Measurements from ENCODE around the gene CHMP6.

CHMP6 gene

DNA sequence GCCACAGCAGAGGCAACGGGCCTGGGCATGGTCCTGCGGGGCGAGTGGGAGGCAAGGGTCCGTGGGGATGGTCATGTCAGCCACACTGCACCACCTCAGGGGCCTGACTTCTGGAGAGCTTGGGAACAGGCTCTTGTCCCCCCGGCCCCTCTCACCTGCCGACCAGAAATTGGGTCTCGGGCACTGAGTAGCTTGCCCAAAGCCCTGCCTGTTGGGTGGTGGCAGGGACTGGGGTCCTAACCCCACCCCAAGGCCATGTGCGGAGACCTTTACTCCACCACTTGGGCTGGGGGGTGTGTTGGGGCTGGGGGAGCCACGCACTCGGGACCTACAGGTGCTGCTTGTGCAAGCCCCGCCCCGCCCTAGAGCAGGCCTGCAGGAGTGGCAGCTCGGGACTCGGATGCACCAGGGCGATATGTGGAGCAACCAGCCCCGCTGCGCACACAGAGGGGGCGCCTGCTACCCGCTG, 24.2 kb upstream of the CHMP6 start:
- Histone ChIP-seq H3K27me3 (ENCODE audit: control insufficient read depth, insufficient read depth, low read length) (peaks cover 11% of the 10 kb centered on the region), H3K4me1 (ENCODE audit: control insufficient read depth, insufficient read depth, low read length) (peaks cover 32% of the 10 kb centered on the region), H3K4me2 (ENCODE audit: low read length) (no peak overlapping the region), H3K4me3 (ENCODE audit: low read length) (no peak overlapping the region), H3K36me3 (ENCODE audit: insufficient read depth, low read length) (peaks cover 4% of the 10 kb centered on the region), H3K9me3 (replicated peaks; ENCODE audit: low read length) (no peaks in the 10 kb centered on the region), H3K9ac (ENCODE audit: low read depth, low read length) (no peak overlapping the region)

DNA sequence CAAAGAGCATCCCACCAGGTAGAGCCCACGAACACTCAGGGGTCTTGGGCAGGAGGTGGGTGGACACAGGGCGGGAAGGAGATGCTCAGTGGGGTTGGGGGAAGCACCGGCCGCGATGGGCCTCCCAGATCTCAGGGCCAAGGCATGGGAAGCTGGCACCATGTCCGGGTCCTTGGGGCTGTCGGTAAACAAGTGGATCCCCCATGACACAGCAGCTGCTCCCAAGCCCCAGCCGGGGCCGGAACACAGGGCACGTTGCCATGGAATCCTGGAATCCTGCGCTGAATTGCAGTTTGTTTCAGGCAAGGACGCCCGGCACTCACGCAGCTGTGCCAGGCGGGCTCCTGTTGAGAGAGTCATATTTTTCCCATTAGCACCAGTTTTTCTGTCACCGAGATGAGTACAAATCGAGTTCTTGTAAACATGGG, 23.0 kb upstream of the CHMP6 start:
- Histone ChIP-seq H3K9me3 (replicated peaks; ENCODE audit: low read length) (no peaks in the 10 kb centered on the region), H3K4me3 (ENCODE audit: low read length) (no peak overlapping the region), H3K9ac (ENCODE audit: low read depth, low read length) (no peak overlapping the region), H3K36me3 (ENCODE audit: insufficient read depth, low read length) (peaks cover 4% of the 10 kb centered on the region), H3K27me3 (ENCODE audit: control insufficient read depth, insufficient read depth, low read length) (peaks cover 11% of the 10 kb centered on the region), H3K4me2 (ENCODE audit: low read length) (peak overlapping the region; percentile 36), H3K4me1 (ENCODE audit: control insufficient read depth, insufficient read depth, low read length) (peaks cover 32% of the 10 kb centered on the region)

DNA sequence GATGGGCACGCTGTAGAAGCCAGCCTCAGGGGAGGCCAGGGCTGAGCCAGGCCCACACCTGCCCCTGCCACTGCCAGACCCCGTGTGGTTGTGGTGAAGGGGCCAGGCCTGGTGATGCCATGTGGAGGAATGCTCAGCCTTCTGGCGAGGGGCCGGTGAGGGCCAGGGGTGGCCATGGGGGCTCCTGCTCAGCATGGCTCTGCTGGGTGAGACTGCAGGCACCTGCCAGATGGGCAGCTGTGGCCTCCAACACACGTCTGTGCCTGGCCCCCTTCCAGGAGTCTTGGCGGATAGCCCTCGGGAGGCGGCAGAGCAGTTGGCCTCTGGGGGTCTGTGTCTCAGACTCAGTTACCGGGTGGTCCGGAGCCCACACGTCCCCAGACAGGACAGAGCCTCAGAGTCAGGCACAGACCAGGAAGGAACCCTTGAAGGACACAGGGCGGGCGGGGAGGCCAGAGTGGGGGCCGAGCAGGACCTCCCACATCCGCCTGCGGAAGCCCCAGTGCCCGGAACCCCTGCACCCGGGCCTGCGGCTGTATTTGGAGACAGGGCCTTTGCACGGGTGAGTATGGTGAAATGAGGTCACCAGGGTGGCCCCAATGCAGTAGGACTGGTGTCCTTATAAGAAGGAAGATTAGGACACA, 22.5 kb upstream of the CHMP6 start:
- H3K4me2 ChIP-seq (ENCODE audit: low read length) = peak overlapping the region; percentile 36
- peaks cover 11% of the 10 kb centered on the region for H3K27me3 ChIP-seq (ENCODE audit: control insufficient read depth, insufficient read depth, low read length)
- peaks cover 32% of the 10 kb centered on the region for H3K4me1 ChIP-seq (ENCODE audit: control insufficient read depth, insufficient read depth, low read length)
- H3K4me3 ChIP-seq (ENCODE audit: low read length) = no peak overlapping the region
- no peaks in the 10 kb centered on the region for H3K9me3 ChIP-seq (replicated peaks; ENCODE audit: low read length)
- H3K36me3 ChIP-seq (ENCODE audit: insufficient read depth, low read length) = peaks cover 4% of the 10 kb centered on the region
- H3K9ac ChIP-seq (ENCODE audit: low read depth, low read length) = no peak overlapping the region

DNA sequence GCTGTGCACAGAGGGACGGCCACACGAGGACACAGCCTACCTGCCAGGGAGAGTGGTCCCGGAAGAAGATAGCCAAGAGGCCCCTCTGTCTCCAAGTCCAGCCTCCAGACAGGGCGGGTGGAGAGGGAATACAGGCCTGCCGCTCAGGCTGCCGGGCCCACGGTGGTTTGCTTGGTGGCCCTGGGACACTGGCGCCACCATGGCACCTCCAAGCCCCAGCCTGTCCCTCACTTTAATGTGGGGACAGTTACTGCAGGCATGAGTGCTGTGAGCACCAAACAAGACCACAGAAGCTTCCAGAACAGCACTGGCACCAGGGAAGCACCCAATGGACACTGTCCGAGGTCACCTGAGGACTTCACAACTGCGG, 22.0 kb upstream of the CHMP6 start:
- Histone ChIP-seq H3K4me1 (ENCODE audit: control insufficient read depth, insufficient read depth, low read length) (peaks cover 32% of the 10 kb centered on the region), H3K9me3 (replicated peaks; ENCODE audit: low read length) (no peaks in the 10 kb centered on the region), H3K36me3 (ENCODE audit: insufficient read depth, low read length) (peaks cover 1% of the 10 kb centered on the region), H3K4me3 (ENCODE audit: low read length) (no peak overlapping the region), H3K4me2 (ENCODE audit: low read length) (peak overlapping the region; percentile 61), H3K27me3 (ENCODE audit: control insufficient read depth, insufficient read depth, low read length) (peaks cover 11% of the 10 kb centered on the region), H3K9ac (ENCODE audit: low read depth, low read length) (no peak overlapping the region)

DNA sequence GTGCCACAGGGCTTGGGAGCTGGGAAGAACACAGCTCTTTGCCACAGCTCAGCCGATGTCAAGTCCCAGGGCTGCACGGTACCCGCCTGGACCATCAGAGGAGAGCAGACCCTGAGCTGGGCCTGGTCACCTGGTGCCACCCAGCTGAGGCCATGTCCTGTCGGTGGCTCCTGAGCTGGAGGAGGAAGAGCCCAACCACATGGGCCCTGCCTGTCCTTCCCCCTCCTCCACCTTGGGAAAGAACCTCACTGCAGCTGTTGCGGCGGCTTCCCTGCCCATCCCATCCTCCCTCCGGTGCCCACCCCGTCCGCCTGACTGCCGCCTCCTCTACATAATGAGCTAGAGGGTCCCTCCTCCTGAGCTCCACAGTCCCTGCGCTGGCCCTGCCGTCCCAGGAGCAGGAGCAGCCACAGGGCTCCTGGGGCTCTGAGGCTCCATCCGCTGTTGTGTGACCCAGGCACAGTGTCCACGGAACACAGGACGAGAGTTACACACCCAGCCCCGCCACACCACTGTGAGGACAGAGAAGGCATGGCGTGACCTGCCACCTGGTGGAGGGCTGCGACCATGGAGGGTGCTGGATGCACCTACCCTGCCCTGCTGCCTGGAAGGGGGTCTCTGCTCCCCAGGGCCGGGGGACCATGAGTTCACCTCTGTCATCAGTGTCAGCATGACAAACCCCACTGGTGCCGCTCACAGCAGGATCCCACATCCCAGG, 21.4 kb upstream of the CHMP6 start:
- H3K9ac ChIP-seq (ENCODE audit: low read depth, low read length) = no peak overlapping the region
- H3K4me2 ChIP-seq (ENCODE audit: low read length) = peak overlapping the region; percentile 61
- peaks cover 15% of the 10 kb centered on the region for H3K27me3 ChIP-seq (ENCODE audit: control insufficient read depth, insufficient read depth, low read length)
- H3K36me3 ChIP-seq (ENCODE audit: insufficient read depth, low read length) = no peaks in the 10 kb centered on the region
- H3K9me3 ChIP-seq (replicated peaks; ENCODE audit: low read length) = no peaks in the 10 kb centered on the region
- H3K4me3 ChIP-seq (ENCODE audit: low read length) = no peak overlapping the region
- H3K4me1 ChIP-seq (ENCODE audit: control insufficient read depth, insufficient read depth, low read length) = peaks cover 32% of the 10 kb centered on the region

DNA sequence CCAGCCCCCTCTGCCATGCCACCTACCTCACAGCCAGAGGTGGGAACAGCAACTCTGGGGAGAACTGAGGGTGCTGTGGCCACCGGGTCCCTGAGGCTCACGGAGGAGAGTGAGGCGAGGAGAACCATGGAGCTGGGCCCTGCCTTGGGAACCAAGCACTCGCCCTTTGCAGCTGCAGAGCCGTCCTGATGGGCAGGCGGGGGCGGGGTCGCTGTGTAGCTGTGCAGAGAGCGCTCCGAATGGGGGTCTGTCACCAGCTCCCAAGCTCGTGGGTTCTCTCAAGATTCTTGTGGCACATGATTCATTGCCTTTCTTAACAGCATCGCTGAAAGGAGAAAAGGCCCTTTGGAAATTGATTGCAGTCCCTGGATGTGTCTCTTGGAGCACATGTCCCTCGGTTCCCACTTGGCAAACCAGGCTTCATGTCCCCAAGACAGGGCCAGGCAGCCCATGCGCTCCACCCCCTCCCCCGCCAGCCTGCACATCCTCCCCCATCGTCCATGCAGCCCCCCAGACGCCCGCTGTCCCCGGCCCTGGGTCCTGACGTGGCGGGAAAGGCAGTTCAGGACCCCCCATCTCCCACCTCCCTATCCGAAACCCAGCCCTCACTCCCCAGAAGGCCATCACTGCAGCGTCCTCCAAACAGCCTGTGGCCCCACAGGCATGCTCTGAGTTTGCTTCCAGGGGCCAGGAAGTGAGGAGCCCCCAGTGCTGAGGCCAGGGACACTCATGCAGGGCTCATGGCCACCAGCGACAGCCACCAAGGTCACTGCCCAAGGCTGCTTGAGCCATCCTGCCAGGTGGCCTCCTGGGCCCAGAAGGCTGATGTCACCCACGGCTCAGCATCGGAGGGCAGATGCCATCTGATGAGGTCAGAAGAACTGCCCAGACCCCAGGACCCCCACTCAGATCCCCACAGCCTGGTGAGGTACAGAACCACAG, 20.6 kb upstream of the CHMP6 start:
- Histone ChIP-seq H3K36me3 (ENCODE audit: insufficient read depth, low read length) (no peaks in the 10 kb centered on the region), H3K9me3 (replicated peaks; ENCODE audit: low read length) (no peaks in the 10 kb centered on the region), H3K4me2 (ENCODE audit: low read length) (no peak overlapping the region), H3K27me3 (ENCODE audit: control insufficient read depth, insufficient read depth, low read length) (peaks cover 15% of the 10 kb centered on the region), H3K4me1 (ENCODE audit: control insufficient read depth, insufficient read depth, low read length) (peaks cover 32% of the 10 kb centered on the region), H3K9ac (ENCODE audit: low read depth, low read length) (no peak overlapping the region), H3K4me3 (ENCODE audit: low read length) (no peak overlapping the region)

DNA sequence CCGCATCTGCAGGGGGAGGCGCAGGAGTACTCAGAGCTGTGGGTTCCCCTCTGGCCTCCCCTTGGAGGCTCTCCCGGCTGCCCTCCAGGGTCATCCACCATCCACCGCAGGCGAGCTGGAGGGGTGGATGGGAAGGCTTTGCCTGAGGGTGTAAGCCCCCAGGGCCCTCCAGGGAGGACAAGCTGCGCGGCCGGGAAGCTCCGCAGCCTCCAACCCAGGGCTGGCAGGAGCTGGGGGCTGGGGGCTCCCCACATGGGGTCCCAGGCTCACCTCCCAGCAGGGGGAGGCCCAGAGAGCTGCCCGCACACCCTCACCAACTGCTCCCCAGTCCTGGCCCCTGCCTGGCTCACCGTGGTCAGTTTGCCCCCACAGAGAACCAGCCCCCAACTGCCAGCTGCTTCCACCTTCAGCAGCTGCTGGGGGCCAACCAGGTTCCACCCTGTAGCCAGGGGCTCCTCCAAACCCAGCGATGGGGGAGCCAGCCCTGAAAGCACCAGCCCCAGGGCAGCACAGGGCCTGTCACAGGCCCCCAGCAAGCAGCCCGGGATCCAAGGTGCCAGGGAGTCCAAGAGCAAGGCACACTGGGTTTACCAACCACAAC, 19.8 kb upstream of the CHMP6 start:
- Histone ChIP-seq H3K9ac (ENCODE audit: low read depth, low read length) (no peak overlapping the region), H3K4me2 (ENCODE audit: low read length) (no peak overlapping the region), H3K9me3 (replicated peaks; ENCODE audit: low read length) (no peaks in the 10 kb centered on the region), H3K4me3 (ENCODE audit: low read length) (no peak overlapping the region), H3K4me1 (ENCODE audit: control insufficient read depth, insufficient read depth, low read length) (peaks cover 32% of the 10 kb centered on the region), H3K36me3 (ENCODE audit: insufficient read depth, low read length) (no peaks in the 10 kb centered on the region), H3K27me3 (ENCODE audit: control insufficient read depth, insufficient read depth, low read length) (peaks cover 15% of the 10 kb centered on the region)

DNA sequence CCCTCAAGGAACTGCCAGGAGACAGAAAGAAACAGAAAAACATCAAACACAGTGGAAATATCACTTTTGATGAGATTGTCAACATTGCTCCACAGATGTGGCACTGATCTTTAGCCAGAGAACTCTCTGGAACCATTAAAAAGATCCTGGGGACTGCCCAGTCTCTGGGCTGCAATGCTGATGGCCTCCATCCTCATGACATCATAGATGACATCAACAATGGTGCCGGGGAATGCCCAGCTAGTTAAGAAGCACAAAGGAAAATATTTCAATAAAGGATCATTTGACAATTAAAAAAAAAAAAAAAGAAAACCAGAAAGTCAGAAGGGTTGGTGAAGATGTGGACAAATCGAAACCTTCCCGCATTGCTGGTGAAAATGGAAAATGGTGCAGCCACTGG, 14.9 kb upstream of the CHMP6 start:
- Histone ChIP-seq H3K4me3 (ENCODE audit: low read length) (no peak overlapping the region), H3K27me3 (ENCODE audit: control insufficient read depth, insufficient read depth, low read length) (peaks cover 8% of the 10 kb centered on the region), H3K4me1 (ENCODE audit: control insufficient read depth, insufficient read depth, low read length) (peaks cover 17% of the 10 kb centered on the region), H3K4me2 (ENCODE audit: low read length) (no peak overlapping the region), H3K36me3 (ENCODE audit: insufficient read depth, low read length) (no peaks in the 10 kb centered on the region), H3K9ac (ENCODE audit: low read depth, low read length) (no peak overlapping the region), H3K9me3 (replicated peaks; ENCODE audit: low read length) (no peaks in the 10 kb centered on the region)

DNA sequence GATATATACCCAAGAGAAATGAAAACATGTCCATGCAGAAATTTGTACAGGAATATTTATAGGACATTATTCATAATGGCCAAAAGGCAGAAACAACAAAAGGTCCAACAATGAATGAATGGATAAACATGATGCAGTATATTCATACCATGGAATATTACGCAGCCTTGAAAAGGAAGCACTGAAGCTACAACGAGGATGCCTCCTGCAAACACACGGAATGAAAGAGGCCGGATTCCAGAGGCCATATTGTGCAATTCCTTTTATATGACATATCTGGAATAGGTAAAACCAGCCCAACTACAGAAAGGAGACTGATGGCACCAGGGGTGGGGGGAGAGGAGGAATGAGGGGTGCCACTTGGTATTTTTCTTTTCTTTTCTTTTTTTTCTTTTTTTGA, 14.5 kb upstream of the CHMP6 start:
- H3K4me3 ChIP-seq (ENCODE audit: low read length) = no peak overlapping the region
- H3K9me3 ChIP-seq (replicated peaks; ENCODE audit: low read length) = no peaks in the 10 kb centered on the region
- no peak overlapping the region for H3K4me2 ChIP-seq (ENCODE audit: low read length)
- no peaks in the 10 kb centered on the region for H3K36me3 ChIP-seq (ENCODE audit: insufficient read depth, low read length)
- H3K9ac ChIP-seq (ENCODE audit: low read depth, low read length) = no peak overlapping the region
- peaks cover 17% of the 10 kb centered on the region for H3K4me1 ChIP-seq (ENCODE audit: control insufficient read depth, insufficient read depth, low read length)
- H3K27me3 ChIP-seq (ENCODE audit: control insufficient read depth, insufficient read depth, low read length) = peaks cover 6% of the 10 kb centered on the region

DNA sequence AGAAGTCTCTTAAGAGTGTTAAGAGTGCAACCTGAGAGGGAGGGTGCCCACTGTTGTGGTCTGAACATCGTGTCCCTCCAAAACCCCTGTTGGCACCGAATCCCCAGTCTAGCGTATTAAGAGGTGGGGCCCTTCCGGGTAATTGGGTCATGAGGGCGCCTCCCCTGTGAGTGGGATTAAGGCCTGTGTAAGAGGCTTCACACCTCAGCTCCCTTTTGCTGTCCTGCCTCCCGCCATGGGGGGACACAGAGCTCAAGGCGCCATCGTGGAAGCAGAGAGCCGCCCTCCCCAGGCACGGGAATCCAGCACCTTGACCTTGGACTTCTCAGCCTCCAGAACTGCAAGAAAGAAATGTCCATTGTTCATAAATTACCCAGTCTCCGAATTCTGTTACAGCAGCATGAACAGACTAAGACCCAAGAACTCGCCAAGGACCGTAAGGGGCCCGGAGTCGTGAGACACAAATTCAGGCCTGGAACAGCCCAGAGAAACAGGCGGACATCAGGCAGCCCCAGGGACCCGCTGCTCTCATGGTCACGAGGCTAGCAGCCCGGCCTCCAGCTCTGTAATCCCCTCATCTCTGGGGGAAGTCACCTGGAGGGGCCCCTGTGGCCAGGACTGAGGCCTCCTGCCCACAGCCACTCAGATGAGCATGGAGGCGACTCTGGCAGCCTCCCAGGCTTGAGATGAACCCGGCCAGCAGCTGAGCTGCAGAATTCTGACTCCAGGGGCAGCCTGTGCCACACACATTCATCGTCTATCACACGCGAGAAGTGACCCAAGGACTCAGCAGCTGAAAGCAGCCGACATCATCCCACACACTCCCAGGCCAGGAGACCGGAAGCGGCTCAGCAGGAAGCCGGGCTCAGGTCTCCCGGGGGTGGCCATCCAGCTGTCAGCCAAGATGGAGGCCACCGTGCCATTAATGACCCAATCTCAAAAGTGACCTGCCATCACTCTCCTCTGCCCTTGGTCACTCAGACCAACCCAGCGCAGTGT, 12.8 kb upstream of the CHMP6 start:
- no peak overlapping the region for H3K9ac ChIP-seq (ENCODE audit: low read depth, low read length)
- peaks cover 4% of the 10 kb centered on the region for H3K27me3 ChIP-seq (ENCODE audit: control insufficient read depth, insufficient read depth, low read length)
- no peaks in the 10 kb centered on the region for H3K36me3 ChIP-seq (ENCODE audit: insufficient read depth, low read length)
- H3K9me3 ChIP-seq (replicated peaks; ENCODE audit: low read length) = no peaks in the 10 kb centered on the region
- no peak overlapping the region for H3K4me2 ChIP-seq (ENCODE audit: low read length)
- no peak overlapping the region for H3K4me3 ChIP-seq (ENCODE audit: low read length)
- peaks cover 17% of the 10 kb centered on the region for H3K4me1 ChIP-seq (ENCODE audit: control insufficient read depth, insufficient read depth, low read length)
